ENCODE measurements around the gene FYCO1. TPM values are rescaled to one million over a fixed set of nuclear protein-coding genes. Genes with fewer than 3 reads are reported as not detected.

Gene FYCO1
- total and polyA plus RNA-seq, 2 of the 8 experiments (the other 6 are each of a cell fraction or from before 2014, with no cell fraction given), result 4.8 to 10.8 TPM

DNA sequence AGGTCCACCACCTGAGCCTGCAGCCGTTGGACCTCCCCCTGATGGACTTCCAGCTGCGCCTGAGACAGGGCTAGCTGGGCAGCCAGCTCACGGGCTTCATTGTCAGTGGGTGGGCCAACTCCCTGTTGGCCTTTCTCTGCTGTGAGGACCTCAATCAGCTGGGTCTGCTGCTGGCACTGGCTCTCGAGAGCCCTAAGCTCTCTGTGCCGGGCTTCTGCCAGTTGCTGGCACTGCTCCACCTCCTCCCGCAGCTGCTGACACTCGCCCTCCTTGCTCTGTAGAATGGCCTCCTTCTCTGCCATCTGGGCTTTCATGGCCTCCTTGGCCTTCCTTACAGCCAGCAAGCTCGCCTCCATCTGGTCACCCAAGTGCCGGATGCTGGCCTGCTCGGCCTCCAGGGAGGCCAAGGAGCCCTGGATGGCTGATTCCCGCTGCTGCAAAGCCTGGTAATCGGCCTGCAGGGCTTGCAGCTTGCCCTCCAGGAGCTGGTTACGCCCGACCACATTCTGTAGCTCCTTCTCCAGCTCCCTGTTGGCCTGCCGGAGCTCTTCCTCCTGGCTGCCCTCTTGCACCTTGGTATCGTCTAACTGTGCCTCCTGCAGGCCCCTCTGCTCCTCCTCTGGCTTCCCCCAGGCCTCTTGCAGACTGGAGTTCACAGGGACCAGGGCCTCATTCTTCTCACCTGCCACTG lies 28.5 kb downstream of the FYCO1 start (continued):
- no peak for TF ChIP-seq POU5F1 (IDR thresholded peaks at IDR 0.05; ENCODE audit: low read depth, low read length)
- no peak for TF ChIP-seq BRCA1 (IDR thresholded peaks at IDR 0.05; ENCODE audit: low read depth, low read length)
- no peak for TF ChIP-seq ASH2L (IDR thresholded peaks at IDR 0.05; ENCODE audit: low read length)
- TF ChIP-seq KDM4A (IDR thresholded peaks at IDR 0.05; ENCODE audit: low read depth, low read length, severe bottlenecking), result no peak
